Immature natural killer cell (primary cell): ENCODE data around the gene GPR82. TPM values are rescaled to one million over a fixed set of nuclear protein-coding genes. Genes with fewer than 3 reads are reported as not detected.
"Not testable (repeated sequence)": the region's sequence is repeated elsewhere in the genome, so short reads cannot be mapped to it uniquely, and the experiment has no call there.

Experiments
- DNase-seq, 3 donors: peaks; one replicate each; pipeline ENCODE4 v3.0.0; 2022; ENCODE audit warnings: mixed read lengths in 1 of 3
- H3K27ac Mint-ChIP-seq, 6 donors: one replicate each; pipeline ENCODE4 v1.8.0; 2020; ENCODE audit warnings: mixed read lengths in 6 of 6, mild to moderate bottlenecking in 5 of 6, inconsistent platforms in 4 of 6, moderate library complexity in 3 of 6
- H3K27me3 Mint-ChIP-seq, 3 donors: one replicate each; pipeline ENCODE4 v1.8.0; 2020 to 2021; ENCODE audit warnings: low read depth in 3 of 3, mild to moderate bottlenecking in 3 of 3, mixed read lengths in 3 of 3, moderate library complexity in 3 of 3, inconsistent platforms in 1 of 3
- H3K36me3 Mint-ChIP-seq, 3 donors: one replicate each; pipeline ENCODE4 v1.8.0; 2020; ENCODE audit warnings: mixed read lengths in 3 of 3, inconsistent platforms in 2 of 3, mild to moderate bottlenecking in 2 of 3
- H3K4me1 Mint-ChIP-seq, 2 donors: one replicate each; pipeline ENCODE4 v1.8.0; 2020; ENCODE audit warnings: inconsistent platforms in 2 of 2, mild to moderate bottlenecking in 2 of 2, mixed read lengths in 2 of 2, moderate library complexity in 1 of 2
- H3K4me3 Mint-ChIP-seq, 5 donors: one replicate each; pipeline ENCODE4 v1.8.0; 2020; ENCODE audit warnings: mild to moderate bottlenecking in 5 of 5, mixed read lengths in 5 of 5, inconsistent platforms in 3 of 5, moderate library complexity in 3 of 5
- H3K9me3 Mint-ChIP-seq, 6 donors: one replicate each; pipeline ENCODE4 v1.8.0; 2020; ENCODE audit warnings: mild to moderate bottlenecking in 6 of 6, mixed read lengths in 6 of 6, inconsistent platforms in 4 of 6, moderate library complexity in 3 of 6
- polyA plus RNA-seq, 3 donors: library from polyadenylated mRNA; unstranded; fragments of 300-500 nt; fragmentation: Illumina TruSeq; gene quantifications; one replicate each; pipeline ENCODE4 v1.2.3, GENCODE V29; 2021

The GPR82 gene
- polyA plus RNA-seq, 3 donors from 2014 or later = 5.5 to 7.2 (median 5.7) TPM

GRCh38 chrX:41705042-41705441 lies 18.9 kb upstream of the GPR82 start:
- Mint-ChIP-seq H3K9me3 (no peaks in the 10 kb centered on the region), H3K36me3 (peaks cover 0 to 3% (median 0%) of the 10 kb centered on the region in 3 donors), H3K4me3 (peak overlapping the region in 2 of 5 donors; percentile 3 to 33), H3K4me1 (peaks cover 45 to 55% of the 10 kb centered on the region in 2 donors), H3K27ac (peak overlapping the region in 2 of 6 donors; percentile 10 to 59), H3K27me3 (peaks cover 0 to 12% (median 12%) of the 10 kb centered on the region in 3 donors)
- DNase-seq = no peak

- peaks cover 47 to 61% of the 10 kb centered on the region in 2 donors for H3K4me1 Mint-ChIP-seq
- DNase-seq = no peak
These were observed 18.2 kb upstream of the GPR82 start for GRCh38 chrX:41705680-41706374.

GRCh38 chrX:41707218-41707617 lies 16.8 kb upstream of the GPR82 start:
- no peak for DNase-seq
- peaks cover 0 to 15% (median 12%) of the 10 kb centered on the region in 3 donors for H3K27me3 Mint-ChIP-seq
- peaks cover 47 to 56% of the 10 kb centered on the region in 2 donors for H3K4me1 Mint-ChIP-seq
- H3K36me3 Mint-ChIP-seq = peaks cover 0 to 3% (median 0%) of the 10 kb centered on the region in 3 donors
- no peak overlapping the region for H3K27ac Mint-ChIP-seq
- no peak overlapping the region for H3K4me3 Mint-ChIP-seq
- no peaks in the 10 kb centered on the region for H3K9me3 Mint-ChIP-seq

More at GRCh38 chrX:41705680-41706374, 18.2 kb upstream of the GPR82 start:
- Mint-ChIP-seq H3K36me3 (peaks cover 0 to 3% (median 0%) of the 10 kb centered on the region in 3 donors), H3K27ac (peak overlapping the region in 2 of 6 donors; percentile 17 to 20), H3K9me3 (no peaks in the 10 kb centered on the region), H3K4me3 (peak overlapping the region; percentile 16 to 58 (median 25)), H3K27me3 (peaks cover 0 to 16% (median 12%) of the 10 kb centered on the region in 3 donors)

- H3K27ac Mint-ChIP-seq = no peak overlapping the region
- peaks cover 0 to 20% (median 19%) of the 10 kb centered on the region in 3 donors for H3K27me3 Mint-ChIP-seq
- no peak for DNase-seq
- H3K9me3 Mint-ChIP-seq = no peaks in the 10 kb centered on the region
- peaks cover 40 to 48% of the 10 kb centered on the region in 2 donors for H3K4me1 Mint-ChIP-seq
- H3K36me3 Mint-ChIP-seq = peaks cover 0 to 3% (median 0%) of the 10 kb centered on the region in 3 donors
- H3K4me3 Mint-ChIP-seq = no peak overlapping the region
These were observed 15.5 kb upstream of the GPR82 start for GRCh38 chrX:41708486-41708885.

- H3K9me3 Mint-ChIP-seq = no peaks in the 10 kb centered on the region
These were observed 12.8 kb upstream of the GPR82 start for GRCh38 chrX:41711021-41711667.

GRCh38 chrX:41716222-41716621 lies 7.8 kb upstream of the GPR82 start:
- Mint-ChIP-seq H3K27me3 (peaks cover 4 to 24% (median 14%) of the 10 kb centered on the region in 3 donors), H3K9me3 (peaks cover 2 to 16% (median 7%) of the 10 kb centered on the region in 6 donors), H3K4me3 (no peak overlapping the region), H3K36me3 (peaks cover 0 to 13% (median 0%) of the 10 kb centered on the region in 3 donors), H3K4me1 (peaks cover 33 to 53% of the 10 kb centered on the region in 2 donors), H3K27ac (no peak overlapping the region)
- no peak for DNase-seq

More at GRCh38 chrX:41711021-41711667, 12.8 kb upstream of the GPR82 start:
- Mint-ChIP-seq H3K27ac (no peak overlapping the region), H3K4me1 (peaks cover 15 to 26% of the 10 kb centered on the region in 2 donors), H3K27me3 (peaks cover 0 to 23% (median 20%) of the 10 kb centered on the region in 3 donors), H3K36me3 (peaks cover 0 to 5% (median 0%) of the 10 kb centered on the region in 3 donors), H3K4me3 (no peak overlapping the region)
- no peak for DNase-seq

- H3K27ac Mint-ChIP-seq = peak overlapping the region in 1 of 6 donors; percentile 18
- DNase-seq = no peak
- H3K27me3 Mint-ChIP-seq = peaks cover 4 to 24% (median 14%) of the 10 kb centered on the region in 3 donors
- H3K4me3 Mint-ChIP-seq = peak overlapping the region in 1 of 5 donors; percentile 23
- peaks cover 40 to 60% of the 10 kb centered on the region in 2 donors for H3K4me1 Mint-ChIP-seq
- H3K9me3 Mint-ChIP-seq = peaks cover 2 to 16% (median 7%) of the 10 kb centered on the region in 6 donors
- peaks cover 0 to 13% (median 0%) of the 10 kb centered on the region in 3 donors for H3K36me3 Mint-ChIP-seq
These were observed 7.1 kb upstream of the GPR82 start for GRCh38 chrX:41716767-41717473.

- Mint-ChIP-seq H3K27ac (peak overlapping the region in 2 of 6 donors; percentile 68 to 69), H3K36me3 (peaks cover 0 to 13% (median 0%) of the 10 kb centered on the region in 3 donors), H3K9me3 (peaks cover 2 to 16% (median 7%) of the 10 kb centered on the region in 6 donors), H3K4me3 (peak overlapping the region in 4 of 5 donors; percentile 8 to 70 (median 38)), H3K4me1 (peaks cover 56 to 74% of the 10 kb centered on the region in 2 donors), H3K27me3 (peaks cover 7 to 16% (median 9%) of the 10 kb centered on the region in 3 donors)
- DNase-seq = no peak
These were observed 5.3 kb upstream of the GPR82 start for GRCh38 chrX:41718481-41719235.

GRCh38 chrX:41719610-41720009 lies 4.4 kb upstream of the GPR82 start:
- Mint-ChIP-seq H3K27me3 (peaks cover 7 to 11% (median 9%) of the 10 kb centered on the region in 3 donors), H3K4me1 (peaks cover 63 to 80% of the 10 kb centered on the region in 2 donors), H3K4me3 (peak overlapping the region; percentile 49 to 76 (median 70)), H3K27ac (peak overlapping the region; percentile 76 to 90 (median 83)), H3K9me3 (peaks cover 2 to 16% (median 7%) of the 10 kb centered on the region in 6 donors)
- DNase-seq, H3K36me3 Mint-ChIP-seq: not testable (repeated sequence)

GRCh38 chrX:41720125-41720779 lies 3.7 kb upstream of the GPR82 start:
- peak; percentile 79 to 85 (median 84) for DNase-seq
- peaks cover 0 to 8% (median 0%) of the 10 kb centered on the region in 3 donors for H3K36me3 Mint-ChIP-seq
- H3K27ac Mint-ChIP-seq = peak overlapping the region; percentile 50 to 90 (median 82)
- H3K27me3 Mint-ChIP-seq = peaks cover 7 to 11% (median 10%) of the 10 kb centered on the region in 3 donors
- peaks cover 63 to 81% of the 10 kb centered on the region in 2 donors for H3K4me1 Mint-ChIP-seq
- peak overlapping the region; percentile 49 to 76 (median 70) for H3K4me3 Mint-ChIP-seq
- H3K9me3 Mint-ChIP-seq = peaks cover 2 to 16% (median 7%) of the 10 kb centered on the region in 6 donors

- DNase-seq = no peak
- Mint-ChIP-seq H3K27me3 (peaks cover 7 to 11% (median 10%) of the 10 kb centered on the region in 3 donors), H3K4me1 (peaks cover 65 to 80% of the 10 kb centered on the region in 2 donors), H3K27ac (peak overlapping the region in 3 of 6 donors; percentile 16 to 79 (median 46)), H3K36me3 (peaks cover 0 to 8% (median 0%) of the 10 kb centered on the region in 3 donors), H3K4me3 (peak overlapping the region in 2 of 5 donors; percentile 14 to 34), H3K9me3 (peaks cover 2 to 16% (median 7%) of the 10 kb centered on the region in 6 donors)
These were observed 2.4 kb upstream of the GPR82 start for GRCh38 chrX:41721590-41721989.

GRCh38 chrX:41722214-41722613 lies 1.8 kb upstream of the GPR82 start:
- Mint-ChIP-seq H3K9me3 (peaks cover 0 to 13% (median 7%) of the 10 kb centered on the region in 6 donors), H3K4me1 (peaks cover 65 to 78% of the 10 kb centered on the region in 2 donors), H3K27me3 (peaks cover 7 to 10% (median 9%) of the 10 kb centered on the region in 3 donors), H3K4me3 (peak overlapping the region in 4 of 5 donors; percentile 2 to 65 (median 24)), H3K27ac (peak overlapping the region in 5 of 6 donors; percentile 1 to 69 (median 42)), H3K36me3 (peaks cover 0 to 6% (median 4%) of the 10 kb centered on the region in 3 donors)
- DNase-seq = no peak
